Activated T-cell treated with anti-CD3 and anti-CD28 coated beads, Interleukin-2, amount 50 U/mL, for 72 hours (primary cell): ENCODE measurements around the gene PKNOX2. TPM values are rescaled to one million over a fixed set of nuclear protein-coding genes. Genes with fewer than 3 reads are reported as not detected.

Source experiments
- ATAC-seq, 2 donors: fragments of 150-1000 bp; cut with Tn5 transposase; replicated peaks in 1 of 2; 2 replicates each; pipeline ENCODE4 v1.10.0; 2021; ENCODE audit warnings: moderate library complexity in 2 of 2, mild to moderate bottlenecking in 1 of 2
- DNase-seq, 2 donors: peaks; one replicate each; pipeline ENCODE4 v3.0.0; 2021 to 2022; ENCODE audit warnings: mixed read lengths in 1 of 2
- H3K27ac Mint-ChIP-seq: one replicate; pipeline ENCODE4 v1.8.0; 2022; ENCODE audit warnings: mild to moderate bottlenecking, moderate library complexity, mixed read lengths
- H3K27me3 Mint-ChIP-seq: one replicate; pipeline ENCODE4 v1.8.0; 2022; ENCODE audit warnings: low read depth, mixed read lengths
- H3K36me3 Mint-ChIP-seq, 2 donors: one replicate each; pipeline ENCODE4 v1.8.0; 2022; ENCODE audit warnings: mixed read lengths in 2 of 2, mild to moderate bottlenecking in 1 of 2; ENCODE audit not compliant: insufficient read depth in 2 of 2
- H3K4me1 Mint-ChIP-seq: one replicate; pipeline ENCODE4 v1.8.0; 2022; ENCODE audit warnings: low read depth, mixed read lengths
- H3K4me3 Mint-ChIP-seq, 2 donors: one replicate each; pipeline ENCODE4 v1.8.0; 2022; ENCODE audit warnings: mild to moderate bottlenecking in 2 of 2, mixed read lengths in 2 of 2, moderate library complexity in 2 of 2
- H3K9me3 Mint-ChIP-seq, 2 donors: one replicate each; pipeline ENCODE4 v1.8.0; 2022; ENCODE audit warnings: mixed read lengths in 2 of 2
- total RNA-seq, 2 donors: library from RNA; stranded (reverse); gene quantifications; one replicate each; pipeline ENCODE4 v1.2.3, GENCODE V29; 2022

PKNOX2 gene
- total RNA-seq, 2 donors from 2014 or later: not detected

- DNase-seq (no peak), ATAC-seq (no peak)
- Mint-ChIP-seq H3K9me3 (no peaks in the 10 kb centered on the region), H3K4me3 (no peak overlapping the region), H3K27me3 (peaks cover 22% of the 10 kb centered on the region), H3K36me3 (no peaks in the 10 kb centered on the region), H3K27ac (no peak overlapping the region), H3K4me1 (no peaks in the 10 kb centered on the region)
These were observed 216.3 kb downstream of the PKNOX2 start for GRCh38 chr11:125380756-125381445.

DNA sequence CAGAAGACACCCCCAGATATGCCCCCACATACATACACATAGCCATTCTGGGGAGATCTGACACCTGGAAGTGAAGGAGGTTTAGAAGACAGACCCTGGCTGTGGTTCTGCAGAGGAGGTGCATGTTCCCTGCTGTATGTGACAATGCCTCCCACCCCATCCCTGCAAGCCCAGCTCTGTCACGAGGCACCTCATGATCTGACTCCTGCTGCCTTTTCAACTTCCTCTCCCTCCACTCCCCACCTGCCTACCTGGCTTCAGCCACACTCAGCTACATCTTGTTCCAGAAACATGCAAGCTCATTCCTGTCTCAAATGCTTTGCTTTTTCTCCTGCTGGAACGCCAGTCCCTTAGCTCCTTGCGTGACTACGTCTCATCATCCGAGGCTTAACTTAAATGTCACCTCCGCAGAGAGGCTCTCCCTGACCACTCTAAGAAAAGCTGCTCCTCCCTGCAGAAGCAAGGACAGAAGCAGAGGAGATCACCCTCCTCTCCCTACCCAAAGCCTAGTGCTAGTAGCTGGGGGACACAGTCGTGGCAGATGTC is 217.0 kb downstream of the PKNOX2 start:
- no peaks in the 10 kb centered on the region for H3K4me1 Mint-ChIP-seq
- H3K36me3 Mint-ChIP-seq: no peaks in the 10 kb centered on the region
- H3K27me3 Mint-ChIP-seq: peaks cover 17% of the 10 kb centered on the region
- no peak overlapping the region for H3K4me3 Mint-ChIP-seq
- ATAC-seq (no peak), DNase-seq (no peak)
- no peak overlapping the region for H3K27ac Mint-ChIP-seq
- H3K9me3 Mint-ChIP-seq: no peaks in the 10 kb centered on the region

- no peaks in the 10 kb centered on the region for H3K4me1 Mint-ChIP-seq
- H3K9me3 Mint-ChIP-seq: no peaks in the 10 kb centered on the region
- ATAC-seq (no peak), DNase-seq (no peak)
- no peak overlapping the region for H3K4me3 Mint-ChIP-seq
- no peak overlapping the region for H3K27ac Mint-ChIP-seq
- peaks cover 11% of the 10 kb centered on the region for H3K27me3 Mint-ChIP-seq
- no peaks in the 10 kb centered on the region for H3K36me3 Mint-ChIP-seq
These were observed 217.8 kb downstream of the PKNOX2 start for GRCh38 chr11:125382314-125382791.

GRCh38 chr11:125382822-125383221 is 218.3 kb downstream of the PKNOX2 start:
- Mint-ChIP-seq H3K4me1 (no peaks in the 10 kb centered on the region), H3K27ac (no peak overlapping the region), H3K36me3 (no peaks in the 10 kb centered on the region), H3K27me3 (peaks cover 11% of the 10 kb centered on the region), H3K4me3 (no peak overlapping the region), H3K9me3 (no peaks in the 10 kb centered on the region)
- DNase-seq (no peak), ATAC-seq (no peak)

DNA sequence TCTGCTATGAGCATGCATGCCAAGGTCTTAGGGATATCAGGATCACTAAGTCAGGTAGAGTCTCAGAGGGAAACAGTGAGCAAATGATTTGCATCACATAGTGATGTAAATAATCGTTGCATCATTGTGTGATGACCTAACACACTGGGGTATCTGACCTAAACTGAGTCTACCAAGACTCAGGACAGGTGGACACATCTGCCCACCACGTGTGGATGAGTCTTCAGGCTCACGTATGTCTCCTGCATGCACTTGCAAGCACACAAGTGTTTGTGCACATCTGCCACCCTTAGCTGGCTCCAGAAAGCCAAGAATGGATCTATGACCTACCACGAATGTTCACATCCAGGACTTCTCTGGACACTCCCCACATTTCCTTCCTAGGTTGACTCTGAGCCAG is 220.3 kb downstream of the PKNOX2 start:
- Mint-ChIP-seq H3K27me3 (peaks cover 11% of the 10 kb centered on the region), H3K9me3 (no peaks in the 10 kb centered on the region), H3K36me3 (no peaks in the 10 kb centered on the region), H3K4me3 (no peak overlapping the region), H3K27ac (no peak overlapping the region), H3K4me1 (no peaks in the 10 kb centered on the region)
- no peak for DNase-seq
- ATAC-seq: no peak

DNA sequence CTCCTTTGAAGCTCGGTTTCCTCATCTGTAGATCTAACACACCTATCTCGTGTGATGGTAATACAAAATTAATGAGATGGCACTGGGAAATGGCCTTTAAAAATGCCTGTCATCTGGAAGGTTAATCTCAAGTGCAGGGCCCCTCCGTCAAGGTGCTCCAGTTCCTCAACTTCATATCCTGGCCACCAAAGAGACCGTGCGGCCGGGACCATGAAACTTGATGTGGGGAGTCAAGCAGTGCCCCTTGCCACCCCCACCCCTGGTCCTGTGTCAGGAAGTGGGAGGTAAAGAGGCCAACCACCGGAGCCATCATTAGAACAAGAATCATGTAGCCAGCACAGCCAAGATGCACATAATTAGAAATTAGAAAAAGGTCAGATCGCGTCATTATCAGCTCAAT is 223.3 kb downstream of the PKNOX2 start:
- no peaks in the 10 kb centered on the region for H3K4me1 Mint-ChIP-seq
- H3K4me3 Mint-ChIP-seq: no peak overlapping the region
- no peaks in the 10 kb centered on the region for H3K36me3 Mint-ChIP-seq
- no peak for ATAC-seq
- peaks cover 18% of the 10 kb centered on the region for H3K27me3 Mint-ChIP-seq
- no peak overlapping the region for H3K27ac Mint-ChIP-seq
- no peaks in the 10 kb centered on the region for H3K9me3 Mint-ChIP-seq
- DNase-seq: no peak

DNA sequence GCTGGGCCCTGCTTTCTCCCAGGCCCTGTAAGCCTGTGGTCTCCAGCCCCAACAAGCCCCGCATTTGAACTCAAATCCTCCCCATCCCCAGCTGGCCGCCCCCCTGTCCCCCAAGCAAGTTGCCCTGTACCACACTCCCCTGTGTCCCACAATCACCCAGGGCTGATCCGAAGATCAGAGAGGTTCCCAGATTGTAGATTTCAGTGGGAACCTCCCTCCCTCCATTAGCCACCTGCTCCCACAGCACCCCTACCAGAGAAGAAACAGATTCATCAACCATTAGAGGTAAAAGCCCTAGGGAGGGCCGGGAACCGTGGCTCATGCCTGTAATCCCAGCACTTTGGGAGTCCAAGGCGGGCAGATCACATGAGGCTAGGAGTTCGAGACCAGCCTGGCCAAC is 224.1 kb downstream of the PKNOX2 start:
- ATAC-seq (no peak), DNase-seq (no peak)
- H3K27ac Mint-ChIP-seq: no peak overlapping the region
- no peaks in the 10 kb centered on the region for H3K9me3 Mint-ChIP-seq
- peaks cover 18% of the 10 kb centered on the region for H3K27me3 Mint-ChIP-seq
- H3K4me3 Mint-ChIP-seq: no peak overlapping the region
- no peaks in the 10 kb centered on the region for H3K4me1 Mint-ChIP-seq
- no peaks in the 10 kb centered on the region for H3K36me3 Mint-ChIP-seq

DNA sequence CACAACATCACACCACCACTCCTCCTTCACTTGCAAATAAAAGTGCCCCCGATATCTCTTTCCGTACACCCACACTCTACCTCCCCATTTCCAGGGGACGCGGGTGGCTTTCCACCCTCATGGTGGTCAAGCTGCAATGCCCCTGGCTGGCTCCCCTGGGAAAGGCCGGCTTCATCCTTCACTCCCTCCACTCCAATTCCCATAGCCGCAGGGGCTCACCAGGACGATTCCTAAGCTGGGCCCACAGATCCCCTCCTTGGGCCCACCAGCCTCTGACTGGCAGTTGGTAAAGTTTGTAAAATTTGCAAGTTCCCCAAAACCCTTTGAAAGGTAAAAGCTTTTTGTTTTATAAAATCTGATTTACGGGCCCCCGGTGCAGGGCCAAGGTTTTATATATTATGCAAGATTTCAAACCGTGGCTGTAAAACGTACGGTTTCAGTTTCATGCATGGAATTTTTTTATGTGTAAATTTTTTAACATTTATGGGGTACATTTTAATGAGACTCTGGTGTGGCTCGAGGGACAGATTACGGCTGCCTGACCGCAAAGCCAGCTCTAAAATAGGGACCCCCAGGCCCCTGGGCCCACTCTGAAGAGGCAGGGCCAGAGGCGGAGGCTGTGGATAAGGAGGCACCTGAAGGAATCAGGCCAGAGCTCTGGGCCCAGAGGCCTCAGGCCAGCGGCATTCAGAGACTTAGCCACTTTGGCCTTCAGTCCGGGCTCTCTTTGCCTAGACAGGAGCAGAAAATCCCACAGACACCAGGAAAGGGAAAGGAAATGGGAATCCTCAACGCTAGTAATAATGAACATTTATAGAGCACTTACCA is 225.0 kb downstream of the PKNOX2 start:
- ATAC-seq (no peak), DNase-seq (no peak)
- no peak overlapping the region for H3K27ac Mint-ChIP-seq
- H3K9me3 Mint-ChIP-seq: no peaks in the 10 kb centered on the region
- peaks cover 18% of the 10 kb centered on the region for H3K27me3 Mint-ChIP-seq
- no peaks in the 10 kb centered on the region for H3K4me1 Mint-ChIP-seq
- no peak overlapping the region for H3K4me3 Mint-ChIP-seq
- H3K36me3 Mint-ChIP-seq: no peaks in the 10 kb centered on the region

DNA sequence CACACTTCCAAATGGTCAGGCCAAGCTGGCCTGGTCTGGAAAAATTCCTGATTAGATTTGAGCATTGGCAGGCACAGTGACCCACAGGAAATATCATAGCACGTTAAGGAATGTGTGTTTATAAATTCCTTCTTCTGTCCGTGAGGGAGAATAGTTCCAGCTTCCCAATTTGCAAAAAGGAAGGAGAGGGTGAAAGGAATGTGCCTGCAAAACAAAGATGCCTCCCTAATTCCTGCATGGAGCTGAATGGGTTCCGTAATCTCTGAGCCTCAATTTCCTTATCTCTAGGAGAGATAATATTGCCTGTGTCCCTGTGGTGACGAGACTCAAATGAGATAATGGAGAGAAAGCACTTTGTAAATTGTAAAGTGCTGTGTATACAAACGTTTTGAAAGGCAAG is 226.4 kb downstream of the PKNOX2 start:
- DNase-seq (no peak), ATAC-seq (no peak)
- H3K4me1 Mint-ChIP-seq: no peaks in the 10 kb centered on the region
- H3K27ac Mint-ChIP-seq: no peak overlapping the region
- no peaks in the 10 kb centered on the region for H3K36me3 Mint-ChIP-seq
- no peak overlapping the region for H3K4me3 Mint-ChIP-seq
- H3K27me3 Mint-ChIP-seq: peaks cover 24% of the 10 kb centered on the region
- H3K9me3 Mint-ChIP-seq: no peaks in the 10 kb centered on the region

DNA sequence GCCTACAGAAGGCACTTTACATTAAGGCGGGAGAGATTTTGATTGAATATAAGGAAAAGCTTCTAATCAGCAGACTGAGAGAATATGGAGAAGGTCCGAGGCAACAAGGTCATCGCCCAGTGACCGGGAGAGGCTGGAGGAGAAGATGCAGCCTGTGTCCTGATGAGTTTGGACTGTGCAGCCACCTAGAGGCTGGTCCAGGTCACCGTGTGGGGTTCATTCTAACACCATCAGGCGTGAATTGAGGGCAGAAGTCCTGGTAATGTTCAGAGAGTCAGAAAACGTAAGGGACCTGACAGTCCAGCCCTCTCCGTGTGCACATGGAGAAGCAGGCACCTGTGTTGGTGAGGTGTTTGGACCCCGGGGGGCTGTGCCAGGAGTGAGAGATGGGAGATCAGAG is 228.8 kb downstream of the PKNOX2 start:
- Mint-ChIP-seq H3K27ac (no peak overlapping the region), H3K36me3 (no peaks in the 10 kb centered on the region), H3K4me3 (no peak overlapping the region), H3K27me3 (peaks cover 39% of the 10 kb centered on the region), H3K9me3 (no peaks in the 10 kb centered on the region), H3K4me1 (no peaks in the 10 kb centered on the region)
- ATAC-seq (no peak), DNase-seq (no peak)

DNA sequence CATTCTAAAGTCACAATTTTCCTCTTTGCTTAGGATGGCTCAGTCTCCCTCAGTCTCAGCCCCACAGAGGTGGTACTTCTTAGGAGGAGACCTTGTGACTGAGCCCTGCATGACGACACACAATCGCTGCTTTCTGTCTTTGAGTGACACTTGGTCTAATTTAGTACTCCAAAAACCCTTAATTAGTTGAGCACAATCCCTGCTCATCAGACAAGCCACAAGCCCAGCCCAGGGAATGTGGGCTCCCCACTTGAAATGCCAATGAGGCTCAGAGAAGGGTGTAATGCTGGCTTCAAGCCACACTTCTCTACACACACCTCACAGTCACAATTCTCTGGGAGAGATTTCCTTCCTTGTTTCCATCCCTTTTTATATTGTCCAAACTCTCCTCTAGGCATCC is 229.7 kb downstream of the PKNOX2 start:
- Mint-ChIP-seq H3K4me1 (no peaks in the 10 kb centered on the region), H3K9me3 (no peaks in the 10 kb centered on the region), H3K36me3 (no peaks in the 10 kb centered on the region), H3K27me3 (peaks cover 47% of the 10 kb centered on the region), H3K27ac (no peak overlapping the region), H3K4me3 (no peak overlapping the region)
- ATAC-seq: no peak
- no peak for DNase-seq

DNA sequence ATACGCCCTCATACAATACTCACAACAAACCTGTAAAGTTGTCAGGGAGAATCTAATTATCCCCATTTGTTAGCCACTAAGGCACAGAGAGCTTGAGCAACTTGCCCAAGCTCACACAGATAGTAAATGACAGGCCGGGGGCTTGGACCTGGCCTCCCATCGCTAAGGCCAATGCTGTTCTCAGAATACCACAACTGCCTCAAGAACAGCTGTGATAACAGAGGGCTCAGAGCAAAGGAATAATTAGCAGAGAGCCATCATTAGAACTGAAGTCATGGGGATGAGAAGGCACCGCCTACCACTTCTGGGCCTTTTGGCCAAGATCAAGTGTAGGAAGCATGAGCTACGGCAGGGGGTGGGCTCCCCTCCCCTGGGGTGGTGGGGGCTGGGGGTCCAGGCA is 232.9 kb downstream of the PKNOX2 start:
- no peaks in the 10 kb centered on the region for H3K36me3 Mint-ChIP-seq
- H3K4me3 Mint-ChIP-seq: no peak overlapping the region
- ATAC-seq (no peak), DNase-seq (no peak)
- no peaks in the 10 kb centered on the region for H3K4me1 Mint-ChIP-seq
- H3K9me3 Mint-ChIP-seq: no peaks in the 10 kb centered on the region
- H3K27ac Mint-ChIP-seq: no peak overlapping the region
- peaks cover 54% of the 10 kb centered on the region for H3K27me3 Mint-ChIP-seq

DNA sequence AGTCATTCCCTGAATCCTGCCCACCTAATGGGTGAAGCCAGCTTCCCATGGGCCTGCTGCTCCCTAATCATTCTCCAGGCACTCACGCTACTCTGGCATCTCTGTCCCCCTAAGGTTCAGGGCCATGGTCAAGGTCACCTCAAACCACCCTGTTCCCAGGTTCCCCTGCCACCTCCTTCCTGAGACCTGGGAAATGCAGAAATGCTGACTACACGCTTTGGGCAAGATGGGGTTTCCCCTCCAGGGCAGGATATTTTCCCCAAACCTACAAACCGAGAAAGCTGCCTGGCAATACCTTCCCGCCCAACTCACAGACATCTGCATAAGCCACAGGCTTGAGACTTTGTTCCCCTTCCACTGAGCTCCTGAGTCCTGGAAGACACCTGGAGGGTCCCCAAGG is 233.9 kb downstream of the PKNOX2 start:
- no peaks in the 10 kb centered on the region for H3K4me1 Mint-ChIP-seq
- no peak for ATAC-seq

More for the DNA sequence above, 233.9 kb downstream of the PKNOX2 start:
- Mint-ChIP-seq H3K4me3 (no peak overlapping the region), H3K27ac (no peak overlapping the region), H3K27me3 (peaks cover 60% of the 10 kb centered on the region), H3K9me3 (no peaks in the 10 kb centered on the region), H3K36me3 (no peaks in the 10 kb centered on the region)
- no peak for DNase-seq
